Measurements from ENCODE around the gene ZNF217. TPM values are rescaled to one million over a fixed set of nuclear protein-coding genes. Genes with fewer than 3 reads are reported as not detected.
"Not testable (repeated sequence)": the region's sequence is repeated elsewhere in the genome, so short reads cannot be mapped to it uniquely, and the experiment has no call there.

The ZNF217 gene
- total and polyA plus RNA-seq, 2 donors (not counting 3 experiments of a cell fraction or from before 2014, with no cell fraction given), result 5.8 to 31.7 TPM

DNA sequence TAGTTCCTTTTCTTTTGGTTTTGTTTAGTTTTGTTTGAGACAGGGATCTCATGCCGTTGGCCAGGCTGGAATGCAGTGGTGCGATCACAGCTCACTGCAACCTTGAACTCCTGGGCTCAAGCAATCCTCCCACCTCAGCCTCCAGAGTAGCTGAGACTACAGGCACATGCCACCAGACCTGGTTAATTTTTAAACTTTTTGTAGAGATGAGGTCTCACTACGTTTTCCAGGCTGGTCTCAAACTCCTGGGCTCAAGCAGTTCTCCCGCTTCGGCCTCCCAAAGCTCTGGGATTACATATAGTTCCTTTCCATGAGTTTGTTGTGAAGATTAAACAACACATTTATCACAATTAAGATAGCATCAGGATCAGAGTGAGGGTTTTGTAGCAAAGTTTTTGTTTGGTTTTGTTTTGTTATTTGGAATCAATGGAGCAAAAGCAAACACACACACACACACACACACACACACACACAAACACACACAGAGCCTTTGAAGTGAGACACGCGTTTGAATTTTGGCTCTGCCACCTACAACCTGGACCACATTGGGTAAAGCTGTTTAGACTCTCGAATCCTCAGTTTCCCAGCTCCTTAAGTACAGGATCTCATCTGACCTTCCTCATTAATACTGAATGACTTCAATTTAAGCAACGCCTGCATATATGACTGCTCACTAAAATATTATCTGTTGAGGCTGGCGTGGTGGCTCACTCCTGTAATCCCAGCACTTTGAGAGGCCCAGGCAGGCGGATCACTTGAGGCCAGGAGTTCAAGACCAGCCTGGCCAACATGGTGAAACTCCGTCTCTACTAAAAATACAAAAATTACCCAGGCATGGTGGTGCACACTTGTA is 41.7 kb downstream of the ZNF217 start:
- CTCF ChIA-PET, result interaction anchor here (1.2 to 3.0 kb wide), 2 partner anchors 11 to 388 kb away, joined by 4 to 11 read pairs; no protein-coding TSS in a partner anchor
- H3K9me3 ChIP-seq (replicated peaks; ENCODE audit: control insufficient read depth, insufficient read depth, low read length); H3K4me3 ChIP-seq (replicated peaks in 1 of 3; ENCODE audit: insufficient read depth in 1 of 3, low read depth in 1 of 3, low read length in 3 of 3); H4K20me1 ChIP-seq (replicated peaks; ENCODE audit: control insufficient read depth, extremely low read depth, insufficient read depth, low read length); H3K27me3 ChIP-seq (ENCODE audit: control insufficient read depth in 2 of 2, insufficient read depth in 2 of 2, low read length in 2 of 2); H3K9ac ChIP-seq (replicated peaks; ENCODE audit: extremely low read depth, insufficient read depth, low read length); H3K27ac ChIP-seq (ENCODE audit: insufficient read depth, low read depth, low read length); H3K36me3 ChIP-seq (ENCODE audit: control insufficient read depth in 2 of 2, extremely low read depth in 1 of 2, insufficient read depth in 2 of 2, low read length in 2 of 2); intact Hi-C loops (cut with micrococcal nuclease); H3K9me1 ChIP-seq (replicated peaks; ENCODE audit: control insufficient read depth, extremely low read depth, insufficient read depth, low read length); H2AFZ ChIP-seq (ENCODE audit: low read depth, low read length); dilution Hi-C loops (cut with MboI; ENCODE audit: extremely low pct_ligation_motif_present, low sequenced_read_pairs); H3K4me2 ChIP-seq (ENCODE audit: insufficient read depth, low read length); H3K4me1 ChIP-seq (ENCODE audit: control insufficient read depth, extremely low read depth, insufficient read depth, low read length); BruUV-seq (replicated peaks); POLR2A ChIA-PET; FAIRE-seq; H3K79me2 ChIP-seq (ENCODE audit: control insufficient read depth, insufficient read depth, low read length); DNase-seq (ENCODE audit: low read depth, low spot score): not testable (repeated sequence)

GRCh38 chr20:53550280-53551187 is 43.1 kb downstream of the ZNF217 start:
- H3K79me2 ChIP-seq (ENCODE audit: control insufficient read depth, insufficient read depth, low read length), result no peaks in the 10 kb centered on the region
- CTCF ChIA-PET, result interaction anchor here (1.2 to 3.0 kb wide), 3 partner anchors 10 to 1238 kb away, joined by 4 to 11 read pairs (median 10); no protein-coding TSS in a partner anchor
- H3K27me3 ChIP-seq (ENCODE audit: control insufficient read depth in 2 of 2, insufficient read depth in 2 of 2, low read length in 2 of 2), result no peaks in the 10 kb centered on the region
- no peak overlapping the region for H3K27ac ChIP-seq (ENCODE audit: insufficient read depth, low read depth, low read length)
- H3K36me3 ChIP-seq (ENCODE audit: control insufficient read depth in 2 of 2, extremely low read depth in 1 of 2, insufficient read depth in 2 of 2, low read length in 2 of 2), result no peaks in the 10 kb centered on the region
- H3K4me2 ChIP-seq (ENCODE audit: insufficient read depth, low read length), result no peak overlapping the region
- no peak for FAIRE-seq
- H4K20me1 ChIP-seq (replicated peaks; ENCODE audit: control insufficient read depth, extremely low read depth, insufficient read depth, low read length), result no peaks in the 10 kb centered on the region
- no peaks in the 10 kb centered on the region for H3K9me3 ChIP-seq (replicated peaks; ENCODE audit: control insufficient read depth, insufficient read depth, low read length)
- no peaks in the 10 kb centered on the region for H3K9me1 ChIP-seq (replicated peaks; ENCODE audit: control insufficient read depth, extremely low read depth, insufficient read depth, low read length)
- TF ChIP-seq GATA2 (IDR thresholded peaks at IDR 0.05; ENCODE audit: insufficient read depth, insufficient read length, low read depth, low read length) (no peak), JUN (IDR thresholded peaks at IDR 0.05; ENCODE audit: borderline replicate concordance, insufficient read depth, insufficient read length, low read depth) (no peak), FOS (IDR thresholded peaks at IDR 0.05; ENCODE audit: borderline replicate concordance, insufficient read depth, low read length) (no peak), POLR2AphosphoS5 (IDR thresholded peaks at IDR 0.05; ENCODE audit: insufficient read depth, low read depth, low read length) (no peak), POLR2A (IDR thresholded peaks at IDR 0.05; ENCODE audit: low read depth, low read length) (no peak), MAX (IDR thresholded peaks at IDR 0.05; ENCODE audit: insufficient read depth, insufficient read length) (no peak), EZH2 (IDR thresholded peaks at IDR 0.05; ENCODE audit: borderline replicate concordance, low read depth, low read length, severe bottlenecking) (no peak), MYC (IDR thresholded peaks at IDR 0.05; ENCODE audit: low read depth, low read length) (no peak), CTCF (IDR thresholded peaks at IDR 0.05; ENCODE audit: extremely low read depth in 1 of 2, insufficient read depth in 1 of 2, low read depth in 1 of 2, low read length in 2 of 2) (no peak)
- intact Hi-C loops (cut with micrococcal nuclease) (no loop called here), dilution Hi-C loops (cut with MboI; ENCODE audit: extremely low pct_ligation_motif_present, low sequenced_read_pairs) (no loop called here)
- DNase-seq (ENCODE audit: low read depth, low spot score), result no peak
- H3K4me1 ChIP-seq (ENCODE audit: control insufficient read depth, extremely low read depth, insufficient read depth, low read length), result no peaks in the 10 kb centered on the region
- no peak overlapping the region for H2AFZ ChIP-seq (ENCODE audit: low read depth, low read length)
- no TSS peak for BruUV-seq (replicated peaks)
- no peak overlapping the region for H3K9ac ChIP-seq (replicated peaks; ENCODE audit: extremely low read depth, insufficient read depth, low read length)
- POLR2A ChIA-PET, result interaction anchor here (0.6 to 0.7 kb wide), 3 partner anchors 71 to 389 kb away, joined by 3 to 7 read pairs (median 3); no protein-coding TSS in a partner anchor
- no peak overlapping the region for H3K4me3 ChIP-seq (replicated peaks in 1 of 3; ENCODE audit: insufficient read depth in 1 of 3, low read depth in 1 of 3, low read length in 3 of 3)

All from endothelial cell of umbilical vein (primary cell).